ENCODE results near the gene TLN1. TPM values are rescaled to one million over a fixed set of nuclear protein-coding genes. Genes with fewer than 3 reads are reported as not detected.
A peak's percentile ranks its signal among the peaks of the same experiment; 100 is the strongest.

The TLN1 gene
- total and polyA plus RNA-seq, 10 of the 15 experiments (the other 5 are each of a cell fraction or from before 2014, with no cell fraction given): 11.6 to 305 (median 71.9) TPM

GRCh38 chr9:35730486-35730854, 1.5 kb downstream of the TLN1 start:
- Histone ChIP-seq H3K9ac (ENCODE audit: control insufficient read depth, insufficient read depth, low read length) (peak overlapping the region; percentile 90), H3K4me3 (peak overlapping the region; percentile 93), H3K79me2 (ENCODE audit: control insufficient read depth, insufficient read depth, low read length) (peaks cover 73% of the 10 kb centered on the region), H3K27ac (ENCODE audit: control insufficient read depth, insufficient read depth) (peak overlapping the region; percentile 92), H3K27me3 (replicated peaks in 1 of 2; ENCODE audit: control insufficient read depth in 2 of 2, insufficient read depth in 2 of 2, low read length in 1 of 2) (no peaks in the 10 kb centered on the region), H4K20me1 (ENCODE audit: control insufficient read depth, insufficient read depth) (no peaks in the 10 kb centered on the region), H3K9me3 (replicated peaks; ENCODE audit: control insufficient read depth, insufficient read depth, low read length) (no peaks in the 10 kb centered on the region), H3K4me2 (ENCODE audit: control insufficient read depth, insufficient read depth) (peak overlapping the region; percentile 99), H2AFZ (ENCODE audit: control insufficient read depth, low read depth, low read length) (no peak overlapping the region), H3K36me3 (ENCODE audit: control insufficient read depth in 2 of 2, insufficient read depth in 2 of 2, low read length in 1 of 2) (peaks cover 2 to 3% of the 10 kb centered on the region in 2 experiments; a peak in 3 of 4 replicates), H3K4me1 (ENCODE audit: control insufficient read depth, insufficient read depth, low read length) (peaks cover 23% of the 10 kb centered on the region)
- ChIA-PET POLR2A (interaction anchor here (0.7 to 8.1 kb wide), 10 partner anchors 10 to 125 kb away, joined by 3 to 163 read pairs (median 10); partner anchors contain the start of genes ARHGEF39, CCDC107, GBA2 and RGP1), RAD21 (ENCODE audit: unreplicated experiment) (interaction anchor here (1.3 to 8.6 kb wide), 6 partner anchors 17 to 112 kb away, joined by 4 to 133 read pairs (median 28); partner anchors contain the start of genes CCDC107, CD72, GBA2 and HINT2), CTCF (interaction anchor here (0.6 to 9.5 kb wide), 14 partner anchors 9 to 127 kb away, joined by 3 to 183 read pairs (median 10); partner anchors contain the start of genes ARHGEF39, CCDC107, GBA2 and HINT2), SMC1A (ENCODE audit: uncharacterized antibody, unreplicated experiment) (interaction anchor here (0.9 to 8.0 kb wide), 12 partner anchors 12 to 118 kb away, joined by 3 to 145 read pairs (median 6); partner anchors contain the start of genes ARHGEF39, CCDC107, CD72 and GBA2)
- in situ Hi-C loops (cut with MboI) (loop anchor here (10.0 kb wide), 1 partner anchor 626 kb away; the partner anchor contains the start of gene STOML2), intact Hi-C loops (cut with micrococcal nuclease; ENCODE audit: unreplicated experiment) (loop anchor here (10.0 kb wide), 1 partner anchor 616 kb away; the partner anchor contains the start of gene ATOSB)
- TF ChIP-seq CREB1 (IDR thresholded peaks at IDR 0.05; ENCODE audit: low read depth) (no peak), NFXL1 (IDR thresholded peaks at IDR 0.05; ENCODE audit: borderline replicate concordance) (no peak), BMI1 (IDR thresholded peaks at IDR 0.05; ENCODE audit: borderline replicate concordance) (no peak), TCF7 (IDR thresholded peaks at IDR 0.05; ENCODE audit: borderline replicate concordance) (no peak), MXI1 (IDR thresholded peaks at IDR 0.05; ENCODE audit: low read depth, low read length) (no peak), CBX3 (IDR thresholded peaks at IDR 0.05; ENCODE audit: borderline replicate concordance, low read depth) (no peak), FOS (IDR thresholded peaks at IDR 0.05; ENCODE audit: borderline replicate concordance, extremely low read depth, insufficient read length) (no peak), YY1 (IDR thresholded peaks at IDR 0.05; ENCODE audit: low read depth, low read length) (no peak), CHD2 (IDR thresholded peaks at IDR 0.05; ENCODE audit: borderline replicate concordance, low read depth, low read length) (no peak), NKRF (conservative IDR thresholded peaks at IDR 0.05) (0 out of 2 replicates have a peak, but pooled peaks have one; percentile 11), SREBF1 (IDR thresholded peaks at IDR 0.05; ENCODE audit: low read length) (no peak), ZNF24 (IDR thresholded peaks at IDR 0.05) (no peak), NFIC (IDR thresholded peaks at IDR 0.05; ENCODE audit: low read depth, low read length) (no peak), POLR2AphosphoS5 (IDR thresholded peaks at IDR 0.05; ENCODE audit: low read length) (0 out of 2 replicates have a peak, but pooled peaks have one; percentile 22), CREM (IDR thresholded peaks at IDR 0.05; ENCODE audit: low read depth) (no peak)
- TF ChIP-seq, protein P1, sequence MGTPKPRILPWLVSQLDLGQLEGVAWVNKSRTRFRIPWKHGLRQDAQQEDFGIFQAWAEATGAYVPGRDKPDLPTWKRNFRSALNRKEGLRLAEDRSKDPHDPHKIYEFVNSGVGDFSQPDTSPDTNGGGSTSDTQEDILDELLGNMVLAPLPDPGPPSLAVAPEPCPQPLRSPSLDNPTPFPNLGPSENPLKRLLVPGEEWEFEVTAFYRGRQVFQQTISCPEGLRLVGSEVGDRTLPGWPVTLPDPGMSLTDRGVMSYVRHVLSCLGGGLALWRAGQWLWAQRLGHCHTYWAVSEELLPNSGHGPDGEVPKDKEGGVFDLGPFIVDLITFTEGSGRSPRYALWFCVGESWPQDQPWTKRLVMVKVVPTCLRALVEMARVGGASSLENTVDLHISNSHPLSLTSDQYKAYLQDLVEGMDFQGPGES (IDR thresholded peaks at IDR 0.05): no peak
- TF ChIP-seq, protein P2, sequence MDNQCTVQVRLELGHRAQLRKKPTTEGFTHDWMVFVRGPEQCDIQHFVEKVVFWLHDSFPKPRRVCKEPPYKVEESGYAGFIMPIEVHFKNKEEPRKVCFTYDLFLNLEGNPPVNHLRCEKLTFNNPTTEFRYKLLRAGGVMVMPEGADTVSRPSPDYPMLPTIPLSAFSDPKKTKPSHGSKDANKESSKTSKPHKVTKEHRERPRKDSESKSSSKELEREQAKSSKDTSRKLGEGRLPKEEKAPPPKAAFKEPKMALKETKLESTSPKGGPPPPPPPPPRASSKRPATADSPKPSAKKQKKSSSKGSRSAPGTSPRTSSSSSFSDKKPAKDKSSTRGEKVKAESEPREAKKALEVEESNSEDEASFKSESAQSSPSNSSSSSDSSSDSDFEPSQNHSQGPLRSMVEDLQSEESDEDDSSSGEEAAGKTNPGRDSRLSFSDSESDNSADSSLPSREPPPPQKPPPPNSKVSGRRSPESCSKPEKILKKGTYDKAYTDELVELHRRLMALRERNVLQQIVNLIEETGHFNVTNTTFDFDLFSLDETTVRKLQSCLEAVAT (IDR thresholded peaks at IDR 0.05): no peak
- TF ChIP-seq, protein P3, sequence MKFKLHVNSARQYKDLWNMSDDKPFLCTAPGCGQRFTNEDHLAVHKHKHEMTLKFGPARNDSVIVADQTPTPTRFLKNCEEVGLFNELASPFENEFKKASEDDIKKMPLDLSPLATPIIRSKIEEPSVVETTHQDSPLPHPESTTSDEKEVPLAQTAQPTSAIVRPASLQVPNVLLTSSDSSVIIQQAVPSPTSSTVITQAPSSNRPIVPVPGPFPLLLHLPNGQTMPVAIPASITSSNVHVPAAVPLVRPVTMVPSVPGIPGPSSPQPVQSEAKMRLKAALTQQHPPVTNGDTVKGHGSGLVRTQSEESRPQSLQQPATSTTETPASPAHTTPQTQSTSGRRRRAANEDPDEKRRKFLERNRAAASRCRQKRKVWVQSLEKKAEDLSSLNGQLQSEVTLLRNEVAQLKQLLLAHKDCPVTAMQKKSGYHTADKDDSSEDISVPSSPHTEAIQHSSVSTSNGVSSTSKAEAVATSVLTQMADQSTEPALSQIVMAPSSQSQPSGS (IDR thresholded peaks at IDR 0.05; ENCODE audit: low read length): no peak
- DNase-seq (ENCODE audit: low read depth, low spot score): no peak
- no TSS peak for BruUV-seq (replicated peaks)
- ATAC-seq: no peak
- WGBS (ENCODE audit: insufficient coverage, insufficient replicate concordance, low lambda C conversion rate, missing lambda C conversion rate): 25% methylated on average over 2 of the region's 2 CpGs
- no peak for FAIRE-seq
